Smooth muscle cell (in vitro differentiated cells): ENCODE results near the gene GRM8. TPM values are rescaled to one million over a fixed set of nuclear protein-coding genes. Genes with fewer than 3 reads are reported as not detected.

ENCODE experiments used
- DNase-seq: peaks from one replicate; lab custom pipeline; 2025; ENCODE audit not compliant: unreplicated experiment; lab: John Stamatoyannopoulos, UW
- H2AFZ ChIP-seq: fragments of 200-600 bp; sonication (generic); 2 replicates; pipeline ENCODE4 v1.6.0; 2016; ENCODE audit warnings: antibody characterized with exemption, low read depth, mild to moderate bottlenecking
- H3F3A ChIP-seq: fragments of 200-600 bp; sonication (generic); 2 replicates; pipeline ENCODE4 v1.6.0; 2017; ENCODE audit warnings: antibody characterized with exemption, low read depth
- H3K27ac ChIP-seq: fragments of 200-600 bp; sonication (generic); 2 replicates; pipeline ENCODE4 v1.5.1; 2016; ENCODE audit warnings: low read depth, mild to moderate bottlenecking
- H3K27me3 ChIP-seq: fragments of 200-600 bp; sonication (generic); 2 replicates; pipeline ENCODE4 v1.6.1; 2016; ENCODE audit warnings: low read depth, mild to moderate bottlenecking
- H3K36me3 ChIP-seq: fragments of 200-600 bp; sonication (generic); 2 replicates; pipeline ENCODE4 v1.5.1; 2016; ENCODE audit warnings: low read depth
- H3K4me1 ChIP-seq: fragments of 200-600 bp; sonication (generic); 2 replicates; pipeline ENCODE4 v1.5.1; 2016; ENCODE audit warnings: low read depth
- H3K4me2 ChIP-seq: fragments of 200-600 bp; sonication (generic); 2 replicates; pipeline ENCODE4 v1.6.0; 2016; ENCODE audit warnings: mild to moderate bottlenecking
- H3K4me3 ChIP-seq: fragments of 200-600 bp; sonication (generic); 2 replicates; pipeline ENCODE4 v1.5.1; 2016; ENCODE audit warnings: mild to moderate bottlenecking
- H3K79me2 ChIP-seq: fragments of 200-600 bp; sonication (generic); 2 replicates; pipeline ENCODE4 v1.6.0; 2016; ENCODE audit warnings: low read depth, mild to moderate bottlenecking
- H3K9ac ChIP-seq: fragments of 200-600 bp; sonication (generic); 2 replicates; pipeline ENCODE4 v1.6.0; 2016; ENCODE audit warnings: low read depth
- H3K9me3 ChIP-seq: fragments of 200-600 bp; sonication (generic); replicated peaks from 2 replicates; pipeline ENCODE4 v1.5.1; 2016; ENCODE audit warnings: low read depth
- H4K20me1 ChIP-seq: fragments of 200-600 bp; sonication (generic); 2 replicates; pipeline ENCODE4 v1.6.0; 2016; ENCODE audit warnings: low read depth
- CTCF ChIP-seq: fragments of 200-600 bp; sonication (generic); IDR thresholded peaks from 2 replicates; pipeline ENCODE4 v1.5.1; 2017; ENCODE audit warnings: borderline replicate concordance, mild to moderate bottlenecking, antibody characterized with exemption; ENCODE audit not compliant: insufficient read depth, poor library complexity, severe bottlenecking
- WGBS: methylation state at CpG from one replicate; pipeline ENCODE4 v1.1.7; 2016; ENCODE audit warnings: low lambda C conversion rate; 5-methylcytosine and 5-hydroxymethylcytosine counted together
- polyA plus RNA-seq: library from polyadenylated mRNA; unstranded; fragments of >200 nt; fragmentation: Nextera tagmentation; extraction: Ambion mirVana; gene quantifications from 2 replicates; pipeline ENCODE4 v1.2.1, GENCODE V29; 2016
- total RNA-seq: library from RNA; depleted of rRNA; stranded (reverse); fragments of >200 nt; gene quantifications from 2 replicates; pipeline ENCODE4 v1.2.3, GENCODE V29; 2014

Gene GRM8
- total and polyA plus RNA-seq, 2 experiments from 2014 or later, result 9.8 to 20.5 TPM

GRCh38 chr7:126690848-126691751 lies 561.6 kb downstream of the GRM8 start:
- H4K20me1 ChIP-seq, result no peaks in the 10 kb centered on the region
- TF ChIP-seq CTCF, result no peak

GRCh38 chr7:126690104-126690503 lies 562.6 kb downstream of the GRM8 start:
- no peaks in the 10 kb centered on the region for H3K36me3 ChIP-seq
- peaks cover 17% of the 10 kb centered on the region for H3K4me1 ChIP-seq
- WGBS, result 96% methylated on average over 15 of the region's 15 CpGs
- TF ChIP-seq CTCF, result no peak
- H3K4me3 ChIP-seq, result no peak overlapping the region
- H3K27ac ChIP-seq, result no peak overlapping the region
- H3K9ac ChIP-seq, result no peak overlapping the region
- no peaks in the 10 kb centered on the region for H3F3A ChIP-seq
- no peak for DNase-seq
- H4K20me1 ChIP-seq, result no peaks in the 10 kb centered on the region
- peak overlapping the region; percentile 27 for H2AFZ ChIP-seq
- no peaks in the 10 kb centered on the region for H3K9me3 ChIP-seq
- H3K27me3 ChIP-seq, result no peaks in the 10 kb centered on the region
- H3K79me2 ChIP-seq, result no peaks in the 10 kb centered on the region
- no peak overlapping the region for H3K4me2 ChIP-seq

More at GRCh38 chr7:126690848-126691751, 561.6 kb downstream of the GRM8 start:
- peaks cover 17% of the 10 kb centered on the region for H3K4me1 ChIP-seq
- no peaks in the 10 kb centered on the region for H3F3A ChIP-seq
- H3K79me2 ChIP-seq, result no peaks in the 10 kb centered on the region
- no peak for DNase-seq
- no peaks in the 10 kb centered on the region for H3K27me3 ChIP-seq
- 87% methylated on average over 11 of the region's 11 CpGs for whole genome bisulfite sequencing
- H2AFZ ChIP-seq, result no peak overlapping the region
- H3K9ac ChIP-seq, result no peak overlapping the region
- no peak overlapping the region for H3K4me3 ChIP-seq
- no peaks in the 10 kb centered on the region for H3K9me3 ChIP-seq
- H3K4me2 ChIP-seq, result no peak overlapping the region
- H3K27ac ChIP-seq, result no peak overlapping the region
- no peaks in the 10 kb centered on the region for H3K36me3 ChIP-seq

- Histone ChIP-seq H3K9ac (no peak overlapping the region), H3K4me2 (no peak overlapping the region), H2AFZ (no peak overlapping the region), H3K9me3 (no peaks in the 10 kb centered on the region), H3K4me3 (no peak overlapping the region), H3K27me3 (no peaks in the 10 kb centered on the region), H3K36me3 (no peaks in the 10 kb centered on the region), H4K20me1 (no peaks in the 10 kb centered on the region), H3K27ac (peak overlapping the region; percentile 14), H3K4me1 (peaks cover 17% of the 10 kb centered on the region), H3F3A (no peaks in the 10 kb centered on the region), H3K79me2 (no peaks in the 10 kb centered on the region)
- WGBS, result 29% methylated on average over 1 of the region's 1 CpG
- DNase-seq, result no peak
- no peak for TF ChIP-seq CTCF
Observed at GRCh38 chr7:126689037-126689436, 563.7 kb downstream of the GRM8 start.

GRCh38 chr7:126686474-126686873 lies 566.3 kb downstream of the GRM8 start:
- Histone ChIP-seq H2AFZ (no peak overlapping the region), H3K36me3 (no peaks in the 10 kb centered on the region), H3F3A (no peaks in the 10 kb centered on the region), H3K27me3 (no peaks in the 10 kb centered on the region), H3K4me1 (peaks cover 17% of the 10 kb centered on the region), H3K9ac (no peak overlapping the region), H4K20me1 (no peaks in the 10 kb centered on the region), H3K27ac (no peak overlapping the region), H3K4me3 (no peak overlapping the region), H3K4me2 (no peak overlapping the region), H3K9me3 (no peaks in the 10 kb centered on the region), H3K79me2 (no peaks in the 10 kb centered on the region)
- WGBS, result 93% methylated on average over 5 of the region's 5 CpGs
- no peak for TF ChIP-seq CTCF
- DNase-seq, result no peak
